DOHH2 (cell line): ENCODE results near the gene MRPL55.

ENCODE experiments used
- CTCF ChIP-seq: fragments of 200-600 bp; sonication (generic); IDR thresholded peaks from one replicate; pipeline ENCODE4 v1.5.1; 2014; ENCODE audit warnings: antibody characterized with exemption, mild to moderate bottlenecking, low read depth, low read length; ENCODE audit not compliant: poor library complexity, severe bottlenecking
- EZH2phosphoT487 ChIP-seq: fragments of 200-600 bp; sonication (generic); IDR thresholded peaks from 2 replicates; pipeline ENCODE4 v1.6.1; 2017; ENCODE audit warnings: borderline replicate concordance, mild to moderate bottlenecking, antibody characterized with exemption, low read length, moderate library complexity, mixed read lengths

- no peak for TF ChIP-seq CTCF
- TF ChIP-seq EZH2phosphoT487: no peak
Measured at GRCh38 chr1:228093050-228093906, 15.8 kb downstream of the MRPL55 start.
